Mucosa of stomach (tissue), 1 donor: ENCODE data around the gene TMCC2.

Experiments
- H3K27me3 ChIP-seq: one replicate; pipeline ENCODE4 v1.7.0; 2013; ENCODE audit warnings: mild to moderate bottlenecking, low read length; ENCODE audit not compliant: control insufficient read depth, insufficient read depth
- H3K36me3 ChIP-seq: one replicate; pipeline ENCODE4 v1.7.0; 2013; ENCODE audit warnings: low read length; ENCODE audit not compliant: control insufficient read depth, insufficient read depth
- H3K4me1 ChIP-seq: one replicate; pipeline ENCODE4 v1.7.0; 2013; ENCODE audit warnings: mild to moderate bottlenecking, low read length; ENCODE audit not compliant: control insufficient read depth, insufficient read depth
- H3K4me3 ChIP-seq: one replicate; pipeline ENCODE4 v1.7.0; 2013; ENCODE audit warnings: low read length
- H3K9ac ChIP-seq: one replicate; pipeline ENCODE4 v1.7.0; 2013; ENCODE audit warnings: mild to moderate bottlenecking, low read length, moderate library complexity
- H3K9me3 ChIP-seq: one replicate; pipeline ENCODE4 v1.7.0; 2013; ENCODE audit warnings: mild to moderate bottlenecking, low read length, moderate library complexity; ENCODE audit not compliant: control insufficient read depth
- donor health status: Pancreatic carcinoma.

Gene TMCC2

DNA sequence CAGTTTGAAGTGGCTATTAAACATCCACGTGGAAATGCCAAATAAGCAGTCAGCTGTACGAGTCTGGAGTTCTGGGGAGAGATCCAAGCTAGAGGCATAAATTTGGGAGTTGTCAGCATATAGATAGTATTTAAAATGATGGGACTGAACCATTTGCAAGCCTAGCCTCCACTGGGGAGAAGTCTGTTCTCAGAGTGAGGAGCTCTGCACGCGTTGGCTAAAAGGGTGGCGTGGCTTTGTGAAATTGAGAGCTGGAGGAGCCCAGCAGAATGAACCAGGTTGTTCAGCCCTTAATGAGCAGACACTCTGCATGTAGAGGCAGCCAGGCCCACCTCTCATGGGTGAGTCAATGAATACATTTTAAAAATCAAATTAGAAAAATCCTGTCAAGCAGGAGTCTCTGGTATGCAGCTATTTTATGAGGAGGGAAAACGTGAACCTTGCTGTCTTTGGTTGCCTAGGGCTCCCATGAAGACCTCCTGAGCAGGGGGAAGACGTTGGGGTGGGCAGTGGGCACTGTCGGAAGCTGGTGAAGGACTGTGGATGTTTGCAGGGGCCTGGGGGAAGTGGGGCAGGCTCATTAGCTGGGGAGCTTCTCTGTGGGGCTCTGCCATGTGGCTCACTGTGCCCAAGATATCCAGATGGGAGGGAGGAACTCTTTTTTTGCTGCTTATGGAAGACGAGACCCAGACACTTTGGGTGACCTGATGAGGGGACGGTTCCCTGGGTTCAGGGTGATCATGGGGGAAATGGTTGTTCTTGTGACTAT lies 18.8 kb downstream of the TMCC2 start:
- Histone ChIP-seq H3K4me3 (no peak overlapping the region), H3K9me3 (no peaks in the 10 kb centered on the region), H3K9ac (no peak overlapping the region), H3K36me3 (no peaks in the 10 kb centered on the region), H3K4me1 (peaks cover 12% of the 10 kb centered on the region), H3K27me3 (no peaks in the 10 kb centered on the region)

DNA sequence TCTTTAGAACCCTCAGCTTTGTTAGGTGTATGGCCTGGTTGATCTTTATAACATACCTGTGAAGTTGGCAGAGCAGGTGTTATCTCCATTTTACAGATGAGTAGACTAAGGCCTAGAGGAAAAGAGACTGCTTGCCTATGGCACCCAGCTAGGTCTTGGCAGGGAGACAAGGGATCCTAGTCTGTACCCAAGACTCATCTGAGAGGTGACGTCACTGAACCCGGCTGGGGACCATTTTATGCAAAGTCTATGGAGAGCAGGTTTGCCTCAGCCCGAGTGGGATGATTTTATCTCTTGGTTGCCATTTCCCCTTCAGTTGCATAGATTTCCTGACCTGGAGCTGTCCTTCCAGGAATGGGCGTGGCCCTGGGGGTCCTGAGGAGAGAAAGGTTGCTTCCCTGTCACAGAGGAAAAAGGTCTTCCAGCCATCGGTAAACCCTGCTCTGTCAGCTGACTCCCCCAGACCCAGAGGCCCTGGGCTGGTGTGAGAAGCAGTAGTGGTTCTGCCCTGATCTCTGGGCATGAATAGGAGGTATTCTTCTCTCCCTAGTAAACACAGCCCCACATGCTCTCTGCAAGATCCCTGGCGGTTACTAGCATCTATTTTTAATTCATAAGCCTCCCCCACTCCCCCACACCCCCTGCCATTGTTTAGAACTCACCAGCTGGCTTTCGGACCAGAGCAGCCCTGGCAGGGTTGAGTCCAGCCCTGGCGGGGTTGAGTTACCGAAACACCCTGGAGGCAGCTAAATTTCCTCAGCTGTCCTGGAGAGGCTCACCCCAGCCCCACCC lies 19.6 kb downstream of the TMCC2 start:
- Histone ChIP-seq H3K9me3 (no peaks in the 10 kb centered on the region), H3K4me1 (peaks cover 12% of the 10 kb centered on the region), H3K9ac (no peak overlapping the region), H3K36me3 (no peaks in the 10 kb centered on the region), H3K27me3 (no peaks in the 10 kb centered on the region), H3K4me3 (no peak overlapping the region)

DNA sequence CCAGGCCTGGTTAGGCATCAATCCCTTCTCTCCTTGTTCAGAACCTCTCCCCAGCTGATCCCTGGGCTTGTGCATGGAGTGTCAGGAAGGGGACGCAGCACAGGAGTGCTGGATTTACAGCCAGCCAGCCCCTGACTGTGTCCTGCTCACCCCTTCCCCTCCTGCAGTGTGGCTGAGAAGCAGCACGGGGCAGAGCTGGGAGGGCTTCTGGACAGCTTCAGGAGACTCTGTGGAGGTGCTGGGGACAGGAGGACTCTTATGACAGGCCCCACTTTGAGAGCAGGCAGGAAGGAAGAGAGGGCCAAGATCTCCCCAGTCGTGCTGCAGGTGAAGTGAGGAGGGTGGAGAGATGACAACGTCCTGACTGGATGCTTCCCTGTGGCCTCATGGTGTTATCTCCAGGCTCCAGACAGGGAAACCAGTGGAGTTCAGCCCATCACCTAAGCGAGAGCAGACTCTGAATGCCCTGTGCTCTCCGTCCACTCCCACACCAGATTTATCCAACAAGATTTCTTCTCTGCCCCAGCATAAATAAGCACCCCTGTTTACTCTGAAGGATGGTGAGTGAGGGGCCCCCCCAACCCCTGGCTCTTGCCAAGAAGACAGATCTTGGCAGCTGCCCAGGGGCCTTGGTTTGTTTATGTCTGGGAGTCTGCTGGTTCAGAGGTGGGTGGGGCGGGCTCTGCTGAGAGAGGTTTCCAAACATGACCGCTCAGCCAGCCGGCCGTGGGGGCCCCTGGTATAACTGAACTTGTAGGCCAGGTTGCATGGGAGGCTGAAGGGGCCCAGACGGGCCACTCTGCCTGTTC lies 21.3 kb downstream of the TMCC2 start:
- no peaks in the 10 kb centered on the region for H3K27me3 ChIP-seq
- peaks cover 12% of the 10 kb centered on the region for H3K4me1 ChIP-seq
- no peaks in the 10 kb centered on the region for H3K9me3 ChIP-seq
- no peaks in the 10 kb centered on the region for H3K36me3 ChIP-seq
- no peak overlapping the region for H3K9ac ChIP-seq
- H3K4me3 ChIP-seq: no peak overlapping the region

DNA sequence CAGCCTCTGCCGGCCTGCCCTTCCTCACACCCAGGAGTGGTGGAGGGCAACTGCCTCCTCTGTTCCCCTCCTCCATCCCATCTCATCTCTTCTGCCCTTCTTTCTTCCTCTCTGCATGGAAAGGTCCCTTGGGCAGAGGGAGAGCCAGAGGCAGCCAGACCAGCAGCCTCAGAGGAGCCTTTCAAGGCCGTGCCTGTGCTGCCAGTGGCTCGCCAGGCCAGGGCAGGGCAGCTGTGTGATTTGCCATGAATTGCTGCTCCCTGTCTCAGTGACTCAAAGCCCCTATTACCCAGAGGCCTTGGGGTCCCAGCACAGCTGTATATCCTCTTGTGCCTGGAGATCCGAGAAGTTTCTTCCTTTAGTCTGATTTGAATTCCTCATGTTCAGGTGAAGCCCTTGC lies 21.9 kb downstream of the TMCC2 start:
- Histone ChIP-seq H3K36me3 (no peaks in the 10 kb centered on the region), H3K9me3 (no peaks in the 10 kb centered on the region), H3K27me3 (no peaks in the 10 kb centered on the region), H3K4me1 (peaks cover 12% of the 10 kb centered on the region), H3K4me3 (no peak overlapping the region), H3K9ac (no peak overlapping the region)

DNA sequence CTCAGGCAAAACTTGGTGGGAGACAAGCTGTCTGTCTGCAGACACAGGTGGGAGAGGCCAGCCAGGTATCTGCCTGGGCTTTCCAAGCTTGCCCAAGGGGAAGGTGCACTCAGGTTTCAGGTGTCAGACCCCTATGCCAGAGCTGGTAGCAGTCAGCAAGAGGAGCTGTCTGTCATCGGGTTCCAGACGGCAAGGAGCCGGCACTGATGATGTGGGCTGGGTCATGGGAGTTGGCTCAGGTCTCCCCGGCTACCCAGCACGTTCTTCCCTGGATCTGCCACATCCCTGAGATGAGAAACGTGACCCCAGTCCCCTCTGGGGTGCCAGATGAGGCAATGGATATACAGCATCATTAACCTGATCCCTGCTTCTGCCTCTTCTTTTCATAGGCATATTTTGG lies 23.0 kb downstream of the TMCC2 start:
- Histone ChIP-seq H3K27me3 (no peaks in the 10 kb centered on the region), H3K36me3 (no peaks in the 10 kb centered on the region), H3K4me1 (peaks cover 12% of the 10 kb centered on the region), H3K9ac (no peak overlapping the region), H3K4me3 (no peak overlapping the region), H3K9me3 (no peaks in the 10 kb centered on the region)

DNA sequence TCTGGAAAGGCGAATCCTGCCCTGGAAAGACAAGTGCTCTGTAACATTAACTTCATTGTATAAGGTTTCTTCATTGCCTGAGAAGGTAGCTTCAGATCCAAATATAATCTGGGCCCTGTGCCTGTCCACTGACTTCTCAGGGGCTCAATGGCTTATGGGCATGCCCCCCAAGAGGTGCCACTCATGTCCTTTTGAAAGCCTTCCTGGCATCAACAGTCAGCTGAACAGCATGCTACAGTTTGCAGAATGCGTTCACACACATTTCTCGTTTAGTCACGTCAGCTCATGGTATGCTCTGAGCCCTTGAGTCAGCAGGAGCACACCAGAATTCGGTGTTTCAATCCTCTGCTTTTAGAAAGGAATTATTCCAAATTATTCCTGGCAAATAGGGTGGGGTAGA lies 23.8 kb downstream of the TMCC2 start:
- Histone ChIP-seq H3K27me3 (no peaks in the 10 kb centered on the region), H3K36me3 (no peaks in the 10 kb centered on the region), H3K4me1 (peaks cover 20% of the 10 kb centered on the region), H3K9ac (no peak overlapping the region), H3K4me3 (no peak overlapping the region), H3K9me3 (no peaks in the 10 kb centered on the region)

DNA sequence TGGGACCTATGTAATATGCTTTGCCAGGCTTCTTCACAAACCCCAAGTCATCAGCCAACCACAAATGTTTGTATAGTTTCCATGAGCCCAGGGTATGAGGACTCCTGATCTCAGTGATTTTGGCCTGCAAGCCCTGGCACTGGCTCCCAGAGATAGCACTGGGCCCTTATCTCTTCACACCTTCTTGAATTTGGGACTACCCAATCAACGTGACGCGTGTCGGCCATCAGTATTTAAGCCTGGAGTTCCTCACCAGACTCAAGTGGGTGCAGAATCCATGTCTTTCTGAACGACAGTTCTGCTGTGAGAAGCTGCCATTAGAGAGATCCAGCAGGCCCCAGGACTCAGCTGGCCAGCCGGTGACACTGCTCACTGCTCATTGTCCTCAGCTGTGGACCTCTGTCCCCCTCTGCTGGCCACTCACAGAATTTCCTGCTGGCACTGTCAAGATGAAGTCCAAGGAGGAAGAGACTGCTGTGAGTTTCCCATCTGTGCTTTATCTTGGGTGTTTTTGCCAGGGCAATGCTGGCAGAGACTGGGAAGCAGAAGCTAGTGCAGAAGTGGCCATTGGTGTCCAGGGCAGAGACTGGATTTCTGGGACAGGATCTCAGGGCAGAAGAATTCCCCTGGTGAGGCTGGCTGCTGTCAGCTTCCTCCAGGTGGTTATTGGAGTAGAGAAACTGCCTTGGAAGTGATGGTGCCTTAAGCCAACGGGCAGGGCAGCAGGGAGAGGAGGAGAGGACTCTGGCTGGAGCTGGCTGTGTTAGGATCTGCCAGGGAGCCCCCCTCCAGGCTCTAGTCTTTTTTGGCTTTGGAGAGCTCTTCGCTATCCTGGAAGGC lies 28.4 kb downstream of the TMCC2 start:
- H3K4me1 ChIP-seq: peaks cover 8% of the 10 kb centered on the region
- no peak overlapping the region for H3K9ac ChIP-seq
- no peak overlapping the region for H3K4me3 ChIP-seq
- H3K9me3 ChIP-seq: no peaks in the 10 kb centered on the region
- no peaks in the 10 kb centered on the region for H3K36me3 ChIP-seq
- H3K27me3 ChIP-seq: peaks cover 4% of the 10 kb centered on the region

DNA sequence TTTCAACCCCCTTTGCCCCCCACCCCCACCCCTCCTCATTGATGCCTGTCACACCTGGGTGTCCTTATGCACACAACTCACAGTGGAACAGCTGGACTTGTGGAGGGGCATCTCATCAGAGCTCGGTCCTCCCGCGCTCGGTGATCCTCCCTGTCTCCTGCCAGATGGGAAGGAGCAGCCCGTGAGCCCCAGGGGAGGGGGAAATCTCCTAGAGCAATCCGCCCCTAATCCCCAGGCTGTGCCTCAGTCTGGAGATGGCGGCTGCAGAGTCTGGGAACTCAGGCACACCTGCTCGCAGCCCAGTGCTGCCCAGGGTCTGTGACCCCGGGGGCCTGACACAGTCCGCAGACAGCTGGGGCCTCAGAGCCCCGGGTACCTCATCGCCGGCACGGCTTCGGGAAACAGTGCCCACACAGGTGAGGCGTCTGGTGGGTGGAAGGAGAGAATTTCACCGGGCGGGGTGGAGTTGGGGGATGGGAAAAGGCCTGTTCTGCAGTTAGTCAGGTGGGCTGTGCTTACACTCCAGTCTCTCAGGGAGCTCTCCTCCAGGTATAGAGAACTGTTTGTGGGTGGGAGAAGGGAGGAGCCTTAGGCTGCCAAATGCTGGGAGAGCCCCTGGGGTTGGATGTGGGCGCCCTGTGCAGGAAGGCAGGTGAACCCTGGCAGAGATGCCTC lies 29.3 kb downstream of the TMCC2 start:
- no peaks in the 10 kb centered on the region for H3K9me3 ChIP-seq
- peaks cover 4% of the 10 kb centered on the region for H3K27me3 ChIP-seq
- no peaks in the 10 kb centered on the region for H3K36me3 ChIP-seq
- no peak overlapping the region for H3K4me3 ChIP-seq
- no peak overlapping the region for H3K9ac ChIP-seq
- H3K4me1 ChIP-seq: peaks cover 8% of the 10 kb centered on the region

DNA sequence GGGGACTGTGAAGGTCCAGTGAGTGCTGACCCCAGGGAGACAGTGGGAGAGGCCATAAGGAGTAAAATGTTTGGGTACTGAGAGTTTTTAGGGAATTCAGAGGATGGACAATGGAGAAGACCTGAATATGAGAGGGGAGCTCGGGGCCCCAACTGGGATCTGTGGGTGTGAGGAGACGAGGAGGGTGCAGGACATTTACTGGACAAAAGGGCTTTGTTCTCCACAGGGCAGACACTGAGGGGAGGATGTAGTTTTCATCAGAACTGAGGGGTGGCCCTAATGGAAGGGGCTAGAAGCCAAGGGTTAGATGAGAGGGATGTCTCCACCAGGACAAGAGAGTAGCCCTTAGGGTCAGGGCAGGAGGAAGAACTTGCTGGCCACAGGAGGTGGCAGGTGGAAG lies 30.0 kb downstream of the TMCC2 start:
- Histone ChIP-seq H3K4me3 (no peak overlapping the region), H3K4me1 (peaks cover 13% of the 10 kb centered on the region), H3K36me3 (no peaks in the 10 kb centered on the region), H3K9ac (no peak overlapping the region), H3K27me3 (peaks cover 4% of the 10 kb centered on the region), H3K9me3 (no peaks in the 10 kb centered on the region)

DNA sequence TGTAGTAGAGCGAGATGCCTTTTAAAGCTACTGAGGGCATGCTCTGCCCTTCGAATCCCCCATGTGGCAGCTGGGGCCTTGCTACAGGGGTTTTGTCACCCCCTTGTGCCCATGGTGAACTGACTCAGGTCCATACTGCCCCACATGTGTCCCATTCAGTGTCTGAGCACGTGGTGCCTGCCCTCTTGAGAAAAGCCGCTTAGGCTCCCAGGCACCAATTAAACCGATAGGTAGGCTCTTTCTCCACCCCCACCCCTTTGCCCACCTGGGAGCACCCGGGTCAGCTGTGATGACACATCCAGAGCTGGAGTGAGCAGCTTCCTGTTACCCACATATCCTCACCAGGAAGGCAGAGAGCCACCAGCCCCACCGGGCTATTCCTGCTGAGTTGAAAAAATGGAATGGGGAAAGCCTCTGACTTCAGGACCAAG lies 30.5 kb downstream of the TMCC2 start:
- H3K36me3 ChIP-seq: no peaks in the 10 kb centered on the region
- peaks cover 13% of the 10 kb centered on the region for H3K4me1 ChIP-seq
- no peak overlapping the region for H3K4me3 ChIP-seq
- H3K9me3 ChIP-seq: no peaks in the 10 kb centered on the region
- H3K27me3 ChIP-seq: peaks cover 4% of the 10 kb centered on the region
- H3K9ac ChIP-seq: no peak overlapping the region

DNA sequence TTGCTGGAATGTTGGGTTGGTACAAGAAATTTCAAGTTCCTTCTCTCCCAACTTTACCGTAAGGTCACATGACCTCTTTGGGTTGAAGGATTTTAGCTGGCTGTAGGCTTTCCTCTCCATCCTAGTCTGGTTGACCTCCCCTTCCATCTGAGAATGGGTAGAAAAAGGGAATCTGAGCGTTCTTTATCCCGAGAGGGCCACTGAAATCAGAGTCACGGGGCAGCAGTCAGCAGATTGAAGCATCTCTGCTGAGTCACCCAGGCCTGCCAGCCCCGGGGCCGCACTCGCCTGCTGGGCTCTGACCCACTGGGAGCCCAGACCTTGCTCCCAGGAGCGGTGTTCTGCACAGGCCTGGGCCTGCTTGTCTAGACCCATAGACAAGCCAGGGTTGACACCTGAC lies 31.0 kb downstream of the TMCC2 start:
- no peak overlapping the region for H3K9ac ChIP-seq
- H3K4me1 ChIP-seq: peaks cover 13% of the 10 kb centered on the region
- H3K27me3 ChIP-seq: peaks cover 4% of the 10 kb centered on the region
- H3K36me3 ChIP-seq: no peaks in the 10 kb centered on the region
- no peaks in the 10 kb centered on the region for H3K9me3 ChIP-seq
- H3K4me3 ChIP-seq: no peak overlapping the region
